Fibroblast of the conjunctiva (primary cell): Measurements from ENCODE around the gene TMEM204.
"Not testable (repeated sequence)": the region's sequence is repeated elsewhere in the genome, so short reads cannot be mapped to it uniquely, and the experiment has no call there.

Experiments
- DNase-seq: peaks from one replicate; pipeline ENCODE4 v3.0.0-alpha.2; 2010; ENCODE audit warnings: low read depth

The TMEM204 gene

DNA sequence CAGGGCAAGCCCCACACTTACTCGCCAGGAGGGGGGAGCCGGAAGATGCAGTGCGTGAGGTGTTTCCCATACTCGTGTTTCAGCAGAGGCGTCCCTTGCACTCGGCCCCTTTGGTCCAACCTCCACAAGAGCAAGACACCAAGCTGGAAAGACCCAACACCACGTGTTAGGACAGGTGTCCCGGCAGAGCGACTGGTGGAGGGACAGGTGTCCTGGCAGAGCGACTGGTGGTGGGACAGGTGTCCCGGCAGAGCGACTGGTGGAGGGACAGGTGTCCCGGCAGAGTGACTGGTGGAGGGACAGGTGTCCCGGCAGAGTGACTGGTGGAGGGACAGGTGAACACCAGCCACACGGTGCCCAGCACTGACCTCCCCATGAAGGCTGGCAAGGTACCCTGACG lies 59.0 kb downstream of the TMEM204 start:
- no peak for DNase-seq

- not testable (repeated sequence) for DNase-seq
Observed at GRCh38 chr16:1595511-1595910, 62.0 kb downstream of the TMEM204 start.

DNA sequence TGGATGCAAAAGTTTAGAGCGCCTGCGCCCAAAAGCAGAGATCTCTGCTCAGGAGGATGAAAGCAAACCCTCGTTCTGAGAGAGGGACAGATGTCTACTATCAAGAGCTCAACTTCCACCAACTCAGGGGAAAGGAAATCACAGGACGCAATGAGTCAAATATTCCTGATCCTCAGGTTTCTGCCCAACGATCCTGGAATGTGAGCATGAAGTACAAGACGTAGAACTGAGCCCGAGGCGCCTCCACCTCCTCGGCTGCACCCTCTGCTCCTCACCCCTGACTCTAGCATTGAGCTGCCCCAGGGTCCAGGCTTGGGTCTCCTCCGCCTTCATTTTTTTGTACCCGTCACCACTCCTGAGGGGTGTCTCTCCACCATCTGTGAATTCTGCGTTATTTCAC lies 63.0 kb downstream of the TMEM204 start:
- no peak for DNase-seq

DNA sequence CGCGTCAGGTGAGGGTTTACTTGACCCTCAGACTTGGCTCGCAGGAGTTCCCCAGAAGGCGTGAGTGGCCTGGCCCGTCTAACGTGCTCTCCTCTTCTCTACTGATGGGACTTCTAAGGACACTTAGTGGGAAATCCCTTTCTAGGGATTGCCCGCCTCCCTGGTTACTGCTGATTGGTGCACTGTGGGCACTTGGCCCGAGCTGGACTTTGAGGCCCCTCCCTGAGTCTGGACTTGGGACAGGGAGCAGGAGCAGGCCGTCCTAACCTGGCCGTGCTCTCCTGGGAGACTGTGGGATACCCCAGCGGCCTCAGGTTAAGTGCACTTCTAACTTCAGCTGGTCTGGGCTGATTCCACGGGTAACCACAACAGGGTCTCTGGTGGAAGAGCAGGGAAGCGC lies 63.7 kb downstream of the TMEM204 start:
- no peak for DNase-seq

- no peak for DNase-seq
Observed at GRCh38 chr16:1601031-1601430, 67.6 kb downstream of the TMEM204 start.

DNA sequence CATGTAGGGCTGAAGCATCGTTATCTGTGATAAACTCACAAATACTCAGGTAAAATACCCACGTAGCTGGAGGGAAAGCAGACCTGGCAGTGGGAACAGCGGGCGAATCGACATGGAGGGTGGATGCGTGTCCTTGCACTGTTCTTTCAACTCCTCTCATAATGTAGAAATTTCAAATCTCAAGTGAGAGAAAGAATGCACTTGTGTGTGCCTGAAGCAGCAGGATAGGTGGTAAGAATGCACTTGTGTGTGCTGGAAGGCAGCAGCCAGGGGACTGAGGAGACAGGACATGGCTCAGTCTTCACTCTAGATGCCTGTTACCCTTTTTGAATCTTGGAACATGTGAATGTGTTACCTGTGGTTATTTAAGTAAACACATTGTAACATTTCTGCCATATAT lies 68.0 kb downstream of the TMEM204 start:
- no peak for DNase-seq

- no peak for DNase-seq
Observed at GRCh38 chr16:1602285-1602684, 68.8 kb downstream of the TMEM204 start.
